ENCODE data around the gene METTL1.
A peak's percentile ranks its signal among the peaks of the same experiment; 100 is the strongest.

The METTL1 gene

DNA sequence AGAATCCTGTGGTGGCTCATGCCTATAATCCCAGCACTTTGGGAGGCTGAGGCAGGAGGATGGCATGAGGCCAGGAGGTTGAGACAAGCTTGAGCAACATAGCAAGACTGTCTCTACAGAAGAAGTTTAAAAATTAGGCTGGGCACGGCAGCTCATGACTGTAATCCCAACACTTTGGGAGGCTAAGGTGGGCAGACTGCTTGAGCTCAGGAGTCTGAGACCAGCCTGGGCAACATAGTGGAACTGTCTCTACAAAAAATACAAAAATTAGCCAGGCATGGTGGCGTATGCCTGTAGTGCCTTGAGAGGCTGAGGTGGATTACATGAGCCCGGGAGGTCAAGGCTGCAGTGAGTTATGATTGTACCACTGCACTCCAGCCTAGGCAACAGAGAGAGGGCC lies 4.0 kb downstream of the METTL1 start:
- Mint-ChIP-seq H3K4me1 (peaks cover 28% of the 10 kb centered on the region), H3K36me3 (ENCODE audit: low read depth) (peaks cover 21% of the 10 kb centered on the region), H3K4me3 (no peak overlapping the region), H3K27ac (no peak overlapping the region), H3K9me3 (no peaks in the 10 kb centered on the region), H3K27me3 (ENCODE audit: low read depth) (peaks cover 67% of the 10 kb centered on the region)
- no peak for TF ChIP-seq CTCF (IDR thresholded peaks at IDR 0.05; ENCODE audit: unreplicated experiment in 3 of 3)

DNA sequence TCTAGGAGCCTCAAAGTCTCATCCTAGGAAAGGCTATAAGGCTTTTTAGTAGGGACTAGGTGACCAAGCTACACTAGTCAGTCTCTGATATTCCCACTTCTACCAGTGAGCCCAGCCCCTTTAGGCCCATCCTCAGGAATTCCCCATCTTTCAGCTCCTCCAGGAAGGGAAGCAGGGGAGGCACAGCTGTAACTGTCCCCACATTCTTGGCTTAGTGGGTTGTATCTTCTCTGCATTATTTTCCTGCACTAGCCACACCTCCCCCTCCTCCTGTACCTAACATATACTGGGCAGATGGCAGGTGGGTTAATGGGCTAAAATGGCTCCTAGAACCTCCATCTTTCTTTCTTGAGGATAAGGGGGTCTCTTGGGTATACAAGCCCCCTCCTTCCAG lies 4.6 kb downstream of the METTL1 start:
- Mint-ChIP-seq H3K4me1 (peaks cover 26% of the 10 kb centered on the region), H3K9me3 (no peaks in the 10 kb centered on the region), H3K4me3 (peak overlapping the region in 1 of 3 experiments; percentile 74), H3K27ac (no peak overlapping the region), H3K36me3 (ENCODE audit: low read depth) (peaks cover 21% of the 10 kb centered on the region), H3K27me3 (ENCODE audit: low read depth) (peaks cover 73% of the 10 kb centered on the region)
- no peak for TF ChIP-seq CTCF (IDR thresholded peaks at IDR 0.05; ENCODE audit: unreplicated experiment in 3 of 3)

DNA sequence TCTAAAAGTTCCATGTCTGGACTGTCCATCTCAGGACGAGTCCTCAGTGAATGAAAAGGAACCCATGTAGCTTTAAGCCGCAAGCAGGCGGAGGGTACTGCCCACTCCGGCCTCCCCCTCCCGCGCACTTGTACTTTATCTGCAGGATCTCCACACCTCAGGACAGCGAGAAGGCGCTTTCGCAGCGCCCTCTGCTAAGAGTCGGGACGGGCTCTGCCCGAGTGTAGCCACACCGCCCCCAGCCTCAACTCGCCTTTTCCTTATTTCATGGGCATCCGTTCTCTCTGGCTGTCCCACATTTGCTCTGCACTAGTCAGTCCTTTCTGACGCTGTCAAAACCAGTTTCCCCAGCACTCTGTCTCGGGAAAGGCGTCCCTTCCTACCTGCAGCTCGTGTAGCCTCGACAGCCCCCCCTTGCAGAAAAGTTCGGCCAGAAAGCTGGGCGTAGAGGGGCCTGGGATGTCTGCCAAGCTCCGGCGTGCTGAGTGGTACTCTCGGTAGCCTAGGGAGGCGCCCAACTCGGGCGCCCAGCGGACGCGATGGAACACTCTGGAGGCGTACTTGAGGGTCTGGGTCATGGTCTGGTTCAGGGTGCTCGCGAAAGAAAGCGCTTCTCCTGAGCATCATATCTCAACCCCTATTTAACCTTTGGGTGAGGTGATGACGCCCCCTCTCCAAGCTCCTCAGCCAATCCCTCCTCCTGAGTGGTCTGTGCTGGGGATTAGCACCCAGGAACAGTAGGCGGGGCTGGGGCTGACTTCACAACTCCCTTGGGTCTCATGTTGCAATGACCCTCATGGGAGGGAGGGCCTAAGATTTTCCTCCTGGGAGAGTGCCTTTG lies 5.2 kb downstream of the METTL1 start, which contains the start of gene CYP27B1:
Gene CYP27B1 (minus strand): TSS at position 615 of the 841 bp plus-strand sequence. CDS start 37 bp downstream, at position 578.
- Mint-ChIP-seq H3K27me3 (ENCODE audit: low read depth) (peaks cover 79% of the 10 kb centered on the region), H3K9me3 (no peaks in the 10 kb centered on the region), H3K4me3 (peak within 1 kb of the TSS; percentile 39 to 74 (median 51)), H3K36me3 (ENCODE audit: low read depth) (peaks cover 21% of the 10 kb centered on the region), H3K27ac (no peak within 1 kb of the TSS), H3K4me1 (peaks cover 23% of the 10 kb centered on the region)
- TF ChIP-seq CTCF (IDR thresholded peaks at IDR 0.05; ENCODE audit: unreplicated experiment in 3 of 3): no peak

DNA sequence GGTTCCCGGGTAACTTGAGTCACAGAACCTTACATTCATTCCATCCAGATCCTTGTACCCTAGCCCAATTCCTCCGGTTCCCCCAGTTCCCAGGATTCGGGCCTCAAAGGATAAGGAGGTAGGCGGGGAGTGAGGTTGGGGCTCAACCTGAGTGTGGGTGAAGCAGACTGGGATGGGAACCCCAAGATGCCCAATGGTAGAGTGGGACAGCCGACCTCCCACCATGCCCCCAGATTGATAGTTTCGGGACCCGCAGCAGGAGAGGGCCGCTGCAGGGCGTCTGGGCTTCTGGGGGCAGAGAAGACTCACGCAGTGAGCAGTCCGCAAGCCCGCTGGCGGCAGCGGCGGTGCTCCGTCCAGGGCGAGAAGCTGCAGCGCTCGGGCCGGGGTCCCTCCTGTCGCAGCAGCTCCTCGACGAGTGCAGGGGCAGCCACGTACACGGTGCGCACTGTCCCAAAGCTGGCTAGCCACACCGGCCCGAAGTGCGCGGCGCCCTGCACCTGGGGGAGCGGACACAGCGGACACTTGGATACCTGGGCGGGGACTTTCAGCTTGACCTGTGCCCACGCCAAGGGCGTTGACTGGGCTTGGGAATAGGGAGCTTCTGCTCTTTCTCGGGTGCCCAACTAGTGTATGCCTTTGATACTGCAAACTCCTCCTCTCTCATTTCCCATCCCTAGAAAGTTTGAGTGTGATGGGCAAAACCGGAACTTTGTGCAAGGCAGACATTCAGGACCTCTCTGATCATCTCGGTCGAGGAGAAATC lies 6.0 kb downstream of the METTL1 start:
- no peak overlapping the region for H3K27ac Mint-ChIP-seq
- TF ChIP-seq CTCF (IDR thresholded peaks at IDR 0.05; ENCODE audit: unreplicated experiment in 3 of 3): no peak
- H3K4me3 Mint-ChIP-seq: peak overlapping the region; percentile 39 to 74 (median 61)
- H3K27me3 Mint-ChIP-seq (ENCODE audit: low read depth): peaks cover 87% of the 10 kb centered on the region
- peaks cover 19% of the 10 kb centered on the region for H3K4me1 Mint-ChIP-seq
- H3K36me3 Mint-ChIP-seq (ENCODE audit: low read depth): peaks cover 21% of the 10 kb centered on the region
- H3K9me3 Mint-ChIP-seq: no peaks in the 10 kb centered on the region

DNA sequence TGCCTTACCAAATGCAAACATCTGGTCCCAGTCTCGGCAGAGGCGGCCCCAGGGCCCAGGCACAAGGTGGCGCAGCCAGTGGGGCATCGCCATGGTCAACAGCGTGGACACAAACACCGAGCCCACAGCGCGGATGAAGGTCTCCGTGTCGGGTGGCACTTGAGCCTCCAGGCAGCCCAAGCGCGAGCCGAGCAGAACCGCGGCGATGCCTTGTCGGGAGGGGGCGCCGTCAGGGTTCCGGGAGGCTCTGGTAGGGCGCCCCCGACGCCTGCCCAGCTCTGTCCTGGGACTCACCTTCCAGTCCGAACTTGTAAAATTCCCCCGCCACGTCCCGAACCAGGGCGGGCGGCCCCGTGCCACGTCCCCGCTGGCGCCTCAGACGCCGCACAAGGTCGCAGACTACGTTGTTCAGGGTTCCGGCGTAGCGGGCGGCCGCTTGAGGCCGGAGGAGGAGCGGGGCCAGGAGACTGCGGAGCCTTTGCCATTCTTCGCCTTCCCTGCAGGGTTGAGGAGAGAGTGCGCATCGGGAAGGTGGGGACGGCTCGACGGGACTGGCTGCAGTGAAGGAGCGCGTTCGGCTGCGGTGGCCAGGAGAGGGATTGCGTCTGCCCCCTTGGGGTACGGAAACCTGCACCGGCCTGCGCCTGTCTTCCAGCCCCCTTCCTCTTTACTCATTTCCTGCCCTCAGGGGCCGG lies 6.8 kb downstream of the METTL1 start:
- H3K9me3 Mint-ChIP-seq: no peaks in the 10 kb centered on the region
- H3K4me3 Mint-ChIP-seq: peak overlapping the region in 2 of 3 experiments; percentile 43 to 61
- H3K4me1 Mint-ChIP-seq: peaks cover 14% of the 10 kb centered on the region
- TF ChIP-seq CTCF (IDR thresholded peaks at IDR 0.05; ENCODE audit: unreplicated experiment in 3 of 3): peak in 1 of 3 experiments; percentile 28
- H3K36me3 Mint-ChIP-seq (ENCODE audit: low read depth): peaks cover 17% of the 10 kb centered on the region
- H3K27ac Mint-ChIP-seq: no peak overlapping the region
- H3K27me3 Mint-ChIP-seq (ENCODE audit: low read depth): peaks cover 92% of the 10 kb centered on the region

Data from nephron (organoid).